Lung (tissue), 16 donors: ENCODE data around the gene SPINT1. TPM values are rescaled to one million over a fixed set of nuclear protein-coding genes. Genes with fewer than 3 reads are reported as not detected.

Experiments
- ATAC-seq: fragments of 200-7000 bp; cut with Tn5 transposase; one replicate; pipeline ENCODE4 v1.9.1; 2020; ENCODE audit warnings: moderate number of reproducible peaks; ENCODE audit not compliant: insufficient read depth, low FRiP score
- DNase-seq, 3 donors: peaks; one replicate each; pipeline ENCODE4 v3.0.0-alpha.2; 2013 to 2017
- H3K27ac ChIP-seq, 2 donors: one replicate each; pipeline ENCODE4 v1.5.1; 2013; ENCODE audit warnings: mild to moderate bottlenecking in 2 of 2, moderate library complexity in 2 of 2, control low read depth in 1 of 2, inconsistent platforms in 1 of 2, low read depth in 1 of 2, low read length in 1 of 2
- H3K27me3 ChIP-seq, 3 donors: one replicate each; pipeline ENCODE4 v1.5.1; 2013; ENCODE audit warnings: low read length in 2 of 3; ENCODE audit not compliant: control insufficient read depth in 3 of 3, insufficient read depth in 3 of 3
- H3K36me3 ChIP-seq, 4 donors: one replicate each; pipeline ENCODE4 v1.5.1; 2013; ENCODE audit warnings: low read length in 4 of 4, mild to moderate bottlenecking in 1 of 4, moderate library complexity in 1 of 4; ENCODE audit not compliant: control insufficient read depth in 4 of 4, insufficient read depth in 4 of 4
- H3K4me1 ChIP-seq, 5 donors: one replicate each; pipeline ENCODE4 v1.5.1; 2013; ENCODE audit warnings: low read length in 5 of 5, mild to moderate bottlenecking in 2 of 5, moderate library complexity in 1 of 5; ENCODE audit not compliant: control insufficient read depth in 5 of 5, insufficient read depth in 5 of 5
- H3K4me3 ChIP-seq: one replicate; pipeline ENCODE4 v1.5.1; 2013; ENCODE audit warnings: mild to moderate bottlenecking, control low read depth, moderate library complexity
- H3K9ac ChIP-seq, 2 donors: one replicate each; pipeline ENCODE4 v1.5.1; 2013; ENCODE audit warnings: low read length in 2 of 2, control low read depth in 1 of 2; ENCODE audit not compliant: insufficient read depth in 1 of 2
- H3K9me3 ChIP-seq, 4 donors: one replicate each; pipeline ENCODE4 v1.5.1; 2013; ENCODE audit warnings: low read length in 3 of 4, mild to moderate bottlenecking in 1 of 4, moderate library complexity in 1 of 4; ENCODE audit not compliant: control insufficient read depth in 4 of 4, insufficient read depth in 3 of 4
- WGBS, 2 donors: extraction: QIAGEN DNeasy Blood & Tissue Kit; methylation state at CpG; one replicate each; pipeline ENCODE4 v1.1.7; 2013; 5-methylcytosine and 5-hydroxymethylcytosine counted together
- long read RNA-seq, 5 donors: transcript quantifications; one replicate each; lab custom pipeline, GENCODE V29; 2026
- polyA plus RNA-seq, 2 donors: library from polyadenylated mRNA; stranded (reverse); fragments of 200-250 nt; gene quantifications; one replicate each; pipeline ENCODE4 v1.2.1, GENCODE V29; 2013
- total RNA-seq, 2 donors: library from RNA; depleted of rRNA in 1 of 2; stranded (reverse); fragments of >200 nt in 1 of 2; gene quantifications; one replicate each; pipeline ENCODE4 v1.2.1, GENCODE V29; 2014 to 2021
- TF ChIP-seq, protein P1 (sequence below): IDR thresholded peaks from 2 replicates; pipeline ENCODE4 v1.5.1; 2012; ENCODE audit warnings: mild to moderate bottlenecking; ENCODE audit errors: control extremely low read depth, extremely low read depth
- donor health status: control.
- donor health status: control.
- donor health status: Bipolar disorder and iron deficiency.
- donor health status: healthy.
- donor health status: DM: yes; HTN: yes; CAD: no.

Gene SPINT1
- 100 to 1,000 TPM; 118 to 136 TPM for total RNA-seq
- 10 to 100 TPM; 47.1 to 82.1 TPM for polyA plus RNA-seq
- long read RNA-seq, donor 1, transcript SPINT1-203 (5 exons, 937 nt): major isoform, 5 of 17 reads
- long read RNA-seq, donor 1, partial matches to known transcripts: 0 of 17 reads
- long read RNA-seq, donor 1, other reads (novel, unspliced or antisense): 0 of 17 reads
- long read RNA-seq, donor 2, partial matches to known transcripts: 0 of 3 reads
- long read RNA-seq, donor 2, other reads (novel, unspliced or antisense): 0 of 3 reads
- long read RNA-seq, donor 3: 0 reads
- long read RNA-seq, donor 4, partial matches to known transcripts: 0 of 1 reads
- long read RNA-seq, donor 4, other reads (novel, unspliced or antisense): 0 of 1 reads
- long read RNA-seq, donor 5, transcript SPINT1-201 (11 exons, 3,056 nt): major isoform, 6 of 66 reads
- long read RNA-seq, donor 5, partial matches to known transcripts: 35 of 66 reads
- long read RNA-seq, donor 5, other reads (novel, unspliced or antisense): 17 of 66 reads

GRCh38 chr15:40843885-40844695, at the start of gene SPINT1:
Gene SPINT1, plus strand, starts transcription at chr15:40844048. Its CDS starts 507 bp downstream, at chr15:40844555.
- peak within 1 kb of the TSS in 1 of 2 donors; percentile 89 for H3K27ac ChIP-seq
- ATAC-seq (peak; percentile 48), DNase-seq (peak; percentile 29 to 44 (median 42))
- peaks cover 0 to 28% (median 5%) of the 10 kb centered on the region in 5 donors for H3K4me1 ChIP-seq
- peak within 1 kb of the TSS; percentile 23 to 55 for H3K9ac ChIP-seq
- TF ChIP-seq, protein P1, sequence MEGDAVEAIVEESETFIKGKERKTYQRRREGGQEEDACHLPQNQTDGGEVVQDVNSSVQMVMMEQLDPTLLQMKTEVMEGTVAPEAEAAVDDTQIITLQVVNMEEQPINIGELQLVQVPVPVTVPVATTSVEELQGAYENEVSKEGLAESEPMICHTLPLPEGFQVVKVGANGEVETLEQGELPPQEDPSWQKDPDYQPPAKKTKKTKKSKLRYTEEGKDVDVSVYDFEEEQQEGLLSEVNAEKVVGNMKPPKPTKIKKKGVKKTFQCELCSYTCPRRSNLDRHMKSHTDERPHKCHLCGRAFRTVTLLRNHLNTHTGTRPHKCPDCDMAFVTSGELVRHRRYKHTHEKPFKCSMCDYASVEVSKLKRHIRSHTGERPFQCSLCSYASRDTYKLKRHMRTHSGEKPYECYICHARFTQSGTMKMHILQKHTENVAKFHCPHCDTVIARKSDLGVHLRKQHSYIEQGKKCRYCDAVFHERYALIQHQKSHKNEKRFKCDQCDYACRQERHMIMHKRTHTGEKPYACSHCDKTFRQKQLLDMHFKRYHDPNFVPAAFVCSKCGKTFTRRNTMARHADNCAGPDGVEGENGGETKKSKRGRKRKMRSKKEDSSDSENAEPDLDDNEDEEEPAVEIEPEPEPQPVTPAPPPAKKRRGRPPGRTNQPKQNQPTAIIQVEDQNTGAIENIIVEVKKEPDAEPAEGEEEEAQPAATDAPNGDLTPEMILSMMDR: no peak
- peaks cover 0 to 8% (median 5%) of the 10 kb centered on the region in 3 donors for H3K27me3 ChIP-seq
- H3K4me3 ChIP-seq: peak within 1 kb of the TSS; percentile 43
- WGBS, 2 donors: 0 to 1% methylated on average over 57 to 89 of the region's 89 CpGs
- H3K36me3 ChIP-seq: no peaks in the 10 kb centered on the region
- H3K9me3 ChIP-seq: no peaks in the 10 kb centered on the region

DNA sequence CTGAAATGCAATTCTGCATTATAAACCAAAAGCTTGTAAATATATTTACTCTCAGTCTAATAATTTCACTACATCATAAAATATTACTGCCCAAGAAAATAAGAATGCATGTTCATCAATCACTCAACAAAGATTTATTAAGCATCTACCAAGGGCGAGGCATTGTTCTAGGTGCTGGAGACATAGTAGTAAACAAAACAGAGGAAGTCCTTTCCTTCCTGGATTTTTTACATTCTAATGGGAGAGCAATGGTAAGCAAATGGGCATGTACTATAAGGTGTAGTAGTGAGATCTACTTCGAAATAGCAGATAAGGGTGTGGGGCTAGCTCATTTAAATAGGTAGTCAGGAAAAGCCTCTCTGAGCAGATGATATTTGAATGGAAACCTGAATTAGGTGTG, 47.8 kb upstream of the SPINT1 start:
- Histone ChIP-seq H3K9ac (no peak overlapping the region), H3K27me3 (no peaks in the 10 kb centered on the region), H3K9me3 (no peaks in the 10 kb centered on the region), H3K36me3 (peaks cover 0 to 6% (median 1%) of the 10 kb centered on the region in 4 donors), H3K4me1 (peaks cover 0 to 8% (median 0%) of the 10 kb centered on the region in 5 donors), H3K27ac (no peak overlapping the region), H3K4me3 (no peak overlapping the region)
- TF ChIP-seq, protein P1: no peak
- WGBS, 2 donors: 55 to 66% methylated on average over 2 of the region's 2 CpGs
- DNase-seq: no peak
- no peak for ATAC-seq

DNA sequence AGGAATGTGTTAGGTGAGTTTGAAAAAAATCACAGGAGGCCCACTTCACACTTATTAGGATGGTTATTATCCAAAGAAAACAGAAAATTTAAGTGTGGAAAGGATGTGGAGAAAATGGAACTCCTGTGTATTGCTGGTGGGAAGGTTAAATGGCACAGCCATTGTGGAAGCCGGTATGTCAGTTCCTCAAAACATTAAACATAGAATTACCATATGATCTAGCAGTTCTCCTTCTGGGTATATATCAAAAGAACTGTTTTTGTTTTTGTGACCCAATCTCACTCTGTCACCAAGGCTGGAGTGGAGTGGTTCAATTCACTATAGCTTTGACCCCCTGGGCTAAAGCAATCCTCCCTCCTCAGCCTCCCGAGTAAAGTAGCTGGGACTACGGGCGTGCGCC, 47.3 kb upstream of the SPINT1 start:
- no peaks in the 10 kb centered on the region for H3K27me3 ChIP-seq
- no peak overlapping the region for H3K4me3 ChIP-seq
- peaks cover 0 to 8% (median 0%) of the 10 kb centered on the region in 5 donors for H3K4me1 ChIP-seq
- H3K36me3 ChIP-seq: peaks cover 0 to 6% (median 1%) of the 10 kb centered on the region in 4 donors
- H3K9me3 ChIP-seq: no peaks in the 10 kb centered on the region
- DNase-seq (no peak), ATAC-seq (no peak)
- WGBS, 2 donors: 83 to 92% methylated on average over 5 of the region's 5 CpGs
- no peak overlapping the region for H3K9ac ChIP-seq
- H3K27ac ChIP-seq: no peak overlapping the region
- TF ChIP-seq, protein P1: no peak
